Uterus (tissue), 4 donors: ENCODE data around the gene TSPAN12. TPM values are rescaled to one million over a fixed set of nuclear protein-coding genes. Genes with fewer than 3 reads are reported as not detected.

Source experiments
- DNase-seq, 2 donors: peaks; one replicate each; pipeline ENCODE4 v3.0.0-alpha.2; 2019 to 2020
- H3K27ac ChIP-seq, 2 donors: fragments of 200-600 bp; sonication (generic); 1 replicate in 1 of 2; 2 replicates in 1 of 2; pipeline ENCODE4 v1.5.1; 2016 to 2018
- H3K27me3 ChIP-seq, 2 donors: fragments of 200-600 bp; sonication (generic); one replicate each; pipeline ENCODE4 v1.5.1; 2018 to 2019; ENCODE audit warnings: control low read depth in 1 of 2
- H3K36me3 ChIP-seq, 2 donors: fragments of 200-600 bp; sonication (generic); one replicate each; pipeline ENCODE4 v1.5.1; 2019; ENCODE audit warnings: control low read depth in 1 of 2
- H3K4me1 ChIP-seq, 2 donors: fragments of 200-600 bp; sonication (generic); one replicate each; pipeline ENCODE4 v1.5.1; 2018 to 2019; ENCODE audit warnings: control low read depth in 1 of 2
- H3K4me3 ChIP-seq, 2 donors: fragments of 200-600 bp; sonication (generic); 1 replicate in 1 of 2; 2 replicates in 1 of 2; pipeline ENCODE4 v1.5.1; 2018 to 2019; ENCODE audit warnings: mild to moderate bottlenecking in 1 of 2
- H3K9me3 ChIP-seq, 2 donors: fragments of 200-600 bp; sonication (generic); one replicate each; pipeline ENCODE4 v1.5.1; 2019; ENCODE audit warnings: control low read depth in 1 of 2
- POLR2A ChIP-seq, 2 donors: fragments of 450-650 bp; IDR thresholded peaks; one replicate each; pipeline ENCODE4 v1.6.1; 2016; ENCODE audit warnings: antibody characterized with exemption in 2 of 2, mild to moderate bottlenecking in 1 of 2, moderate library complexity in 1 of 2
- intact Hi-C: fragments of 100-400 bp; cut with DNase I; formaldehyde crosslinking; loops from one replicate; pipeline ENCODE4 v1.15.1; 2023; ENCODE audit warnings: low total_unique reads
- total RNA-seq, 4 donors: library from RNA; depleted of rRNA in 3 of 4; stranded (reverse); fragments of >200 nt in 3 of 4; gene quantifications; one replicate each; pipeline versions ENCODE4 v1.1.0 to v1.2.4, GENCODE V29; 2014 to 2023
- TF ChIP-seq, protein P1 (sequence below), 4 experiments: fragments of 200-600 bp in 2 of 4; fragments of 450-650 bp in 2 of 4; sonication (generic) in 2 of 4; IDR thresholded peaks; one replicate each; pipeline ENCODE4 v1.5.1; 2016 to 2019; ENCODE audit warnings: antibody characterized with exemption in 4 of 4, mild to moderate bottlenecking in 2 of 4, moderate library complexity in 1 of 4
- donor health status: DM: yes; HTN: yes; CAD: no.

TSPAN12 gene
- total RNA-seq, 4 donors from 2014 or later = 3.1 to 18.8 (median 11.8) TPM

DNA sequence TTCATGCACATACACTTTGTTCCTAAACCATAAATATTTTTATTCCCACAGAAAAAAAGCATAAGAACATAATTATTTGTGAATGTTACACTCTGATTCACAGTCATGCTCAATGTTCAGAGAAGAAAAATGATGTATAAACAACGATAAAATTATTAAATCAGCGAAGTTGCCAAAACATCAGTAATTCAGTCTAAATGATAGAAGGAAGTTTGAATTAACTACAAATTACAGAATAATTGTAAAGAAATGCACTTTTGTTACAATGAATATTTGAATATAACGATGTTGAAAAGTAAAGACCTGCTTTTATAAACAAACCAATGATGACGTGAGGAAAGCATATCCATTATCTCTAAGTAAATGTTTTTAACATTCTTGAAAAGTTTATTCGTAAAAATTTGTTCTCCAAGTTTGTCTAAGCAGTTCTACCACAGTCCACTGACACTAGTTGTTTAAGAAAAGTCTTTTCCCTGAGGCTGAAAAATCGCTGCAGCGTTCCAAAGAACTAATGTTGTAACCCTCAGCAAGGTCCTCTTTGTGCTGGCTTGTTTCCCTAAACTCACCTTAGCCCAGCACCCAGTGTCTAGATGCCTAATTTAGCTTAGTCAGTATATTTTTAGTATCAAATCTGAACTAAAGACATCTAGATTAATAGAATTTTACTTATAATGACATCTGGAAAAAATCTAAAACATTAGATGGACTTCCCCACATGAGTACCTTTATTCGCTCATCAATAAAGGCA, 30.4 kb downstream of the TSPAN12 start:
- H3K27me3 ChIP-seq = no peaks in the 10 kb centered on the region
- DNase-seq = no peak
- H3K27ac ChIP-seq = no peak overlapping the region
- intact Hi-C loops = no loop called here
- TF ChIP-seq POLR2A (IDR thresholded peaks at IDR 0.05) = no peak
- TF ChIP-seq, protein P1, sequence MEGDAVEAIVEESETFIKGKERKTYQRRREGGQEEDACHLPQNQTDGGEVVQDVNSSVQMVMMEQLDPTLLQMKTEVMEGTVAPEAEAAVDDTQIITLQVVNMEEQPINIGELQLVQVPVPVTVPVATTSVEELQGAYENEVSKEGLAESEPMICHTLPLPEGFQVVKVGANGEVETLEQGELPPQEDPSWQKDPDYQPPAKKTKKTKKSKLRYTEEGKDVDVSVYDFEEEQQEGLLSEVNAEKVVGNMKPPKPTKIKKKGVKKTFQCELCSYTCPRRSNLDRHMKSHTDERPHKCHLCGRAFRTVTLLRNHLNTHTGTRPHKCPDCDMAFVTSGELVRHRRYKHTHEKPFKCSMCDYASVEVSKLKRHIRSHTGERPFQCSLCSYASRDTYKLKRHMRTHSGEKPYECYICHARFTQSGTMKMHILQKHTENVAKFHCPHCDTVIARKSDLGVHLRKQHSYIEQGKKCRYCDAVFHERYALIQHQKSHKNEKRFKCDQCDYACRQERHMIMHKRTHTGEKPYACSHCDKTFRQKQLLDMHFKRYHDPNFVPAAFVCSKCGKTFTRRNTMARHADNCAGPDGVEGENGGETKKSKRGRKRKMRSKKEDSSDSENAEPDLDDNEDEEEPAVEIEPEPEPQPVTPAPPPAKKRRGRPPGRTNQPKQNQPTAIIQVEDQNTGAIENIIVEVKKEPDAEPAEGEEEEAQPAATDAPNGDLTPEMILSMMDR (IDR thresholded peaks at IDR 0.05) = no peak
- no peaks in the 10 kb centered on the region for H3K9me3 ChIP-seq
- H3K36me3 ChIP-seq = no peaks in the 10 kb centered on the region
- no peaks in the 10 kb centered on the region for H3K4me1 ChIP-seq
- no peak overlapping the region for H3K4me3 ChIP-seq

DNA sequence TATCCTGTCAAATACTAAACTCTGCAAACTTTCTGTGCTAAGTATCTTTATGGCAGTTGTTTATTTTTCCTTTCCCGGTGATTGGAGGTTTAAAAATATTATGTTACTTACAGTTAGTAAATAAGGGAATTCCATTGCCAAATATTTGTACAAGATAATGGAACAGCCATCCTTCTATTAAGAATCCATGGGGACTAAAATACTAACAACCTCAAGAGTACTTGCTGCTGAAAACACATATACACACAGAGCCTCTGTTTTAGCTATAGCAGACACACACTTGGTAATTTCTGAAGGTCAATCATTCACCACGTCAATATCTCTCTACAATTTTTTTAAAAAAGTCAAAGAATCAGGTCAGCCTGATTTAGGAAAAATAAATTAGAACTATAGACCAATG, 32.4 kb downstream of the TSPAN12 start:
- Histone ChIP-seq H3K27me3 (no peaks in the 10 kb centered on the region), H3K36me3 (no peaks in the 10 kb centered on the region), H3K9me3 (no peaks in the 10 kb centered on the region), H3K4me1 (no peaks in the 10 kb centered on the region), H3K27ac (no peak overlapping the region), H3K4me3 (no peak overlapping the region)
- TF ChIP-seq POLR2A (IDR thresholded peaks at IDR 0.05) = no peak
- TF ChIP-seq, protein P1 (IDR thresholded peaks at IDR 0.05) = no peak
- DNase-seq = no peak
- intact Hi-C loops = no loop called here

DNA sequence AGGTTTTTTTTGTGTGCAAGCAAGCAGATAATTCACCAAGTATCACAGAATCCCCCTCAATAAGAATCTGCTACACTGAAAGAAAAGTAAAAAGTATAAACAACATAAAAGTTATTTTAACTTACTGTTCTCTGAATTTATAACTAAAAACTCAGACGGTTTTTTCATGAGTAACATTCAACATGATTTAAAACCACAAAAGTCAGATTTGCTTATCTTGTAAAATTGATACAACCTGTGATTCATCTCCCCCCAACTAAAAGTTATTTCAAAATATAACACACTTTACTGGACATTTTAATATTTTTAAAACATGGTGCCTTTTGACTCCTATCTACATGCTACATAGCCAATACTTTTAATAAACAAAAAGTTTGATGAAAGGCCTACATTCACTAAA, 32.8 kb downstream of the TSPAN12 start:
- Histone ChIP-seq H3K4me1 (no peaks in the 10 kb centered on the region), H3K27ac (no peak overlapping the region), H3K36me3 (no peaks in the 10 kb centered on the region), H3K9me3 (no peaks in the 10 kb centered on the region), H3K27me3 (no peaks in the 10 kb centered on the region), H3K4me3 (no peak overlapping the region)
- no peak for DNase-seq
- intact Hi-C loops = no loop called here
- no peak for TF ChIP-seq POLR2A (IDR thresholded peaks at IDR 0.05)
- TF ChIP-seq, protein P1 (IDR thresholded peaks at IDR 0.05) = no peak

DNA sequence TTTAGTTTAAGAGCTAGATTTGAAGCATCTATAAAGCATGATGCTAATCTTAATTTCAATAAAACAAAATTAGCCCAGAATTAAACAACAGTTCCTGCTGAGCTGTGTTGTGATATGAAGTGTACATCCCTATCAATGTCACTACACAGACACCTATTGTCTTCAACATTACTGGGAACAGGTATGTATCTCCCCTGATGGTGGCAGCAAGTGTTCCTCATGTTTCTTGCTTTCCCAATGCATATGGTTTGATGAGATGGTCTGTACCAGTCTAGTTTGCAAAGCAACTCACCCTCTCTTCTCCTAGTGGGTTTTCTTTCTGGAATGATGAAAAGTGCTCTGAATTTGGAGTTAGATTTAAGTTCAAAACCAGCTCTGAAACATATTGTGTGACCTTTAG, 38.1 kb downstream of the TSPAN12 start:
- TF ChIP-seq, protein P1 (IDR thresholded peaks at IDR 0.05) = no peak
- no peak for TF ChIP-seq POLR2A (IDR thresholded peaks at IDR 0.05)
- Histone ChIP-seq H3K36me3 (no peaks in the 10 kb centered on the region), H3K4me1 (no peaks in the 10 kb centered on the region), H3K9me3 (no peaks in the 10 kb centered on the region), H3K4me3 (no peak overlapping the region), H3K27ac (no peak overlapping the region), H3K27me3 (no peaks in the 10 kb centered on the region)
- DNase-seq = no peak
- intact Hi-C loops = no loop called here

DNA sequence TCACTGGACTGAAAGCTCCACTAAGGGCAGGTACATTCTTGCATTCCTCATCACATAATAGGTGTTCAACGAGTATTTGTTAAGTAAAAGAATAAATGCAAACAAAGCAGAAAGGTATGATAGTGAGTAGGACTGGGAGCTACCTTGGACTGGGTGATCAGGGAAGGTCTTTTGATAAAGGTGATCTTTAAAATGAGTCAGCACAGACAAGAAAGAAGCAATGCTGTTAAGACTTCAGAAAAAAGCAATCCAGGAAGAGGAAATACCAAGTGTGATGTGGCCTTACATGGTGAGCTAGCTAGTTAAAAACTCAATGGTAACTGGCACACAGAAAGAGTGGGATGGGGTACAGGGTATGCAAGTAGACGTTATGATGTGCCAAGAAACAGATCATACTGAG, 40.1 kb downstream of the TSPAN12 start:
- no peaks in the 10 kb centered on the region for H3K27me3 ChIP-seq
- no peaks in the 10 kb centered on the region for H3K9me3 ChIP-seq
- no peaks in the 10 kb centered on the region for H3K4me1 ChIP-seq
- no peak overlapping the region for H3K27ac ChIP-seq
- no peak for TF ChIP-seq POLR2A (IDR thresholded peaks at IDR 0.05)
- TF ChIP-seq, protein P1 (IDR thresholded peaks at IDR 0.05) = no peak
- intact Hi-C loops = no loop called here
- DNase-seq = no peak
- no peak overlapping the region for H3K4me3 ChIP-seq
- H3K36me3 ChIP-seq = no peaks in the 10 kb centered on the region
